Stimulated activated CD4-positive, alpha-beta T cell treated with anti-CD3 and anti-CD28 coated beads, Interleukin-4, amount 100 ng/mL, for 1 hour (primary cell): ENCODE data around the gene TCF7L1.

Source experiments
- DNase-seq: peaks from one replicate; pipeline ENCODE4 v3.0.0-alpha.2; 2020

The TCF7L1 gene

GRCh38 chr2:85165088-85165690, 32.0 kb downstream of the TCF7L1 start:
- no peak for DNase-seq

- no peak for DNase-seq
Measured at GRCh38 chr2:85166021-85166420, 32.8 kb downstream of the TCF7L1 start.

- DNase-seq: no peak
Measured at GRCh38 chr2:85167479-85167878, 34.3 kb downstream of the TCF7L1 start.

- no peak for DNase-seq
Measured at GRCh38 chr2:85168942-85169341, 35.8 kb downstream of the TCF7L1 start.

GRCh38 chr2:85169581-85169980, 36.4 kb downstream of the TCF7L1 start:
- DNase-seq: no peak

- DNase-seq: no peak
Measured at GRCh38 chr2:85170938-85171475, 37.8 kb downstream of the TCF7L1 start.

- no peak for DNase-seq
Measured at GRCh38 chr2:85171916-85172315, 38.7 kb downstream of the TCF7L1 start.

- no peak for DNase-seq
Measured at GRCh38 chr2:85173909-85174308, 40.7 kb downstream of the TCF7L1 start.

GRCh38 chr2:85174943-85175342, 41.8 kb downstream of the TCF7L1 start:
- DNase-seq: no peak

- no peak for DNase-seq
Measured at GRCh38 chr2:85175369-85176299, 42.4 kb downstream of the TCF7L1 start.

GRCh38 chr2:85177031-85177824, 44.0 kb downstream of the TCF7L1 start:
- no peak for DNase-seq

GRCh38 chr2:85178154-85178553, 45.0 kb downstream of the TCF7L1 start:
- DNase-seq: no peak

GRCh38 chr2:85178980-85179411, 45.8 kb downstream of the TCF7L1 start:
- no peak for DNase-seq

- DNase-seq: no peak
Measured at GRCh38 chr2:85179541-85179940, 46.3 kb downstream of the TCF7L1 start.

- DNase-seq: no peak
Measured at GRCh38 chr2:85180322-85181133, 47.3 kb downstream of the TCF7L1 start.

GRCh38 chr2:85181134-85181631, 48.0 kb downstream of the TCF7L1 start:
- no peak for DNase-seq

GRCh38 chr2:85181844-85182456, 48.8 kb downstream of the TCF7L1 start:
- DNase-seq: no peak

GRCh38 chr2:85183076-85183475, 49.9 kb downstream of the TCF7L1 start:
- DNase-seq: no peak

- DNase-seq: no peak
Measured at GRCh38 chr2:85183479-85183878, 50.3 kb downstream of the TCF7L1 start.

- DNase-seq: no peak
Measured at GRCh38 chr2:85184231-85184630, 51.0 kb downstream of the TCF7L1 start.

- no peak for DNase-seq
Measured at GRCh38 chr2:85184990-85185389, 51.8 kb downstream of the TCF7L1 start.
